Transverse colon (tissue), 4 donors: ENCODE measurements around the gene ATL1. TPM values are rescaled to one million over a fixed set of nuclear protein-coding genes. Genes with fewer than 3 reads are reported as not detected.
"Not testable (repeated sequence)": the region's sequence is repeated elsewhere in the genome, so short reads cannot be mapped to it uniquely, and the experiment has no call there.

ENCODE experiments used
- DNase-seq: peaks from one replicate; pipeline ENCODE4 v3.0.0-alpha.2; 2019
- H3K27ac ChIP-seq, 4 donors: fragments of 200-600 bp; sonication (generic); 2 replicates each; pipeline ENCODE4 v1.5.1; 2016 to 2018; ENCODE audit warnings: inconsistent platforms in 4 of 4
- H3K27me3 ChIP-seq: fragments of 200-600 bp; sonication (generic); 2 replicates; pipeline ENCODE4 v1.5.1; 2017; ENCODE audit warnings: inconsistent platforms
- H3K36me3 ChIP-seq, 4 donors: fragments of 200-600 bp; sonication (generic); 2 replicates each; pipeline ENCODE4 v1.5.1; 2017 to 2019; ENCODE audit warnings: inconsistent platforms in 4 of 4
- H3K4me1 ChIP-seq, 4 donors: fragments of 200-600 bp; sonication (generic); 2 replicates each; pipeline ENCODE4 v1.5.1; 2017 to 2020; ENCODE audit warnings: inconsistent platforms in 4 of 4
- H3K4me3 ChIP-seq, 4 donors: fragments of 200-600 bp; sonication (generic); 1 replicate in 1 of 4; 2 replicates in 3 of 4; pipeline versions ENCODE4 v1.5.1 to v1.6.1; 2017 to 2019; ENCODE audit warnings: inconsistent platforms in 4 of 4
- H3K9me3 ChIP-seq, 2 donors: fragments of 200-600 bp; sonication (generic); 2 replicates each; pipeline ENCODE4 v1.5.1; 2017 to 2019; ENCODE audit warnings: inconsistent platforms in 2 of 2
- CTCF ChIP-seq, 5 experiments: fragments of 200-600 bp in 3 of 5; fragments of 450-650 bp in 2 of 5; sonication (generic) in 3 of 5; IDR thresholded peaks; 1 replicate in 2 of 5; 2 replicates in 3 of 5; pipeline ENCODE4 v1.5.1; 2016 to 2017; ENCODE audit warnings: antibody characterized with exemption in 5 of 5, inconsistent platforms in 3 of 5, mild to moderate bottlenecking in 2 of 5, moderate library complexity in 1 of 5
- EP300 ChIP-seq: sonication (generic); formaldehyde crosslinking; IDR thresholded peaks from one replicate; pipeline ENCODE4 v1.6.1; 2017; ENCODE audit warnings: antibody characterized with exemption, low read depth
- POLR2A ChIP-seq: fragments of 450-650 bp; IDR thresholded peaks from one replicate; pipeline ENCODE4 v1.6.1; 2016; ENCODE audit warnings: antibody characterized with exemption, mild to moderate bottlenecking, moderate library complexity
- POLR2AphosphoS5 ChIP-seq, 3 donors: sonication (generic); formaldehyde crosslinking; IDR thresholded peaks; one replicate each; pipeline ENCODE4 v1.6.1; 2016; ENCODE audit warnings: antibody characterized with exemption in 3 of 3
- whole genome bisulfite sequencing, 2 donors: methylation state at CpG; one replicate each; pipeline ENCODE4 v1.1.5; 2018; ENCODE audit warnings: low coverage in 1 of 2; 5-methylcytosine and 5-hydroxymethylcytosine counted together
- in situ Hi-C, 4 donors: fragments of 200-750 bp; cut with MboI; loops; one replicate each; pipeline versions ENCODE4 v1.15.0 to v1.15.1; 2017; ENCODE audit warnings: low sequenced_read_pairs in 3 of 4, low pct_ligation_motif_present in 1 of 4, low pct_unique_long_range_greater_than_20kb in 1 of 4
- intact Hi-C: fragments of 100-400 bp; cut with DNase I; formaldehyde crosslinking; loops from one replicate; pipeline ENCODE4 v1.15.1; 2023; ENCODE audit warnings: low total_unique reads
- total RNA-seq, 4 donors: library from RNA; depleted of rRNA; stranded (reverse); fragments of >200 nt; gene quantifications; one replicate each; pipeline ENCODE4 v1.1.0, GENCODE V29; 2016

Gene ATL1
- total RNA-seq, 4 donors from 2014 or later: 1.1 to 14.1 (median 11.4) TPM; not detected in 1

GRCh38 chr14:50534997-50535396 is 24.9 kb upstream of the ATL1 start:
- no peak for TF ChIP-seq CTCF (IDR thresholded peaks at IDR 0.05)
- TF ChIP-seq POLR2AphosphoS5 (IDR thresholded peaks at IDR 0.05): no peak
- TF ChIP-seq POLR2A: no peak
- no peak for TF ChIP-seq EP300
- Histone ChIP-seq H3K9me3 (no peaks in the 10 kb centered on the region), H3K27me3 (no peaks in the 10 kb centered on the region), H3K4me3 (no peak overlapping the region), H3K36me3 (no peaks in the 10 kb centered on the region), H3K27ac (no peak overlapping the region), H3K4me1 (peaks cover 7 to 19% (median 13%) of the 10 kb centered on the region in 4 donors)
- DNase-seq: no peak
- WGBS, 2 donors: 76 to 82% methylated on average over 1 of the region's 1 CpG
- in situ Hi-C loops (loop anchor here in 3 of 4 donors (5.0 to 25.0 kb wide), 3 partner anchors 210 to 673 kb away; partner anchors contain the start of gene NEMF (in 2 of the 3)), intact Hi-C loops (loop anchor here (5.0 kb wide), 1 partner anchor 213 kb away; no protein-coding TSS in a partner anchor)

GRCh38 chr14:50538034-50538433 is 21.9 kb upstream of the ATL1 start:
- in situ Hi-C loops: loop anchor here in 2 of 4 donors (10.0 to 25.0 kb wide), 2 partner anchors 213 to 676 kb away; partner anchors contain the start of gene NEMF (in 2 of the 2)
- intact Hi-C loops: not testable (repeated sequence)

GRCh38 chr14:50539051-50539450 is 20.9 kb upstream of the ATL1 start:
- intact Hi-C loops: no loop called here
- in situ Hi-C loops: loop anchor here in 2 of 4 donors (10.0 to 25.0 kb wide), 2 partner anchors 214 to 677 kb away; partner anchors contain the start of gene NEMF (in 2 of the 2)
- Histone ChIP-seq H3K36me3 (no peaks in the 10 kb centered on the region), H3K27ac (no peak overlapping the region), H3K9me3 (no peaks in the 10 kb centered on the region), H3K27me3 (no peaks in the 10 kb centered on the region), H3K4me1 (no peaks in the 10 kb centered on the region), H3K4me3 (no peak overlapping the region)
- TF ChIP-seq POLR2AphosphoS5 (IDR thresholded peaks at IDR 0.05) (no peak), EP300 (no peak), POLR2A (no peak), CTCF (IDR thresholded peaks at IDR 0.05) (no peak)
- no peak for DNase-seq

More at GRCh38 chr14:50538034-50538433, 21.9 kb upstream of the ATL1 start:
- not testable (repeated sequence) for H3K4me3 ChIP-seq, H3K9me3 ChIP-seq, H3K27me3 ChIP-seq, H3K27ac ChIP-seq, H3K4me1 ChIP-seq, DNase-seq, H3K36me3 ChIP-seq
- WGBS, 2 donors: 61 to 83% methylated on average over 1 to 4 of the region's 4 CpGs

GRCh38 chr14:50541159-50541567 is 18.8 kb upstream of the ATL1 start:
- in situ Hi-C loops: loop anchor here in 3 of 4 donors (10.0 to 25.0 kb wide), 2 partner anchors 234 to 679 kb away; partner anchors contain the start of gene NEMF (in 2 of the 3)
- no peak for DNase-seq
- no peak for TF ChIP-seq EP300
- TF ChIP-seq POLR2AphosphoS5 (IDR thresholded peaks at IDR 0.05): no peak
- TF ChIP-seq POLR2A: no peak
- intact Hi-C loops: no loop called here
- H3K4me1 ChIP-seq: no peaks in the 10 kb centered on the region
- 40 to 57% methylated on average over 1 of the region's 1 CpG for WGBS, 2 donors
- H3K4me3 ChIP-seq: no peak overlapping the region
- H3K36me3 ChIP-seq: no peaks in the 10 kb centered on the region
- H3K27ac ChIP-seq: peak overlapping the region in 1 of 4 donors; percentile 16
- no peaks in the 10 kb centered on the region for H3K27me3 ChIP-seq
- no peaks in the 10 kb centered on the region for H3K9me3 ChIP-seq

- WGBS, 2 donors: 5 to 16% methylated on average over 2 of the region's 2 CpGs
- intact Hi-C loops: no loop called here
- in situ Hi-C loops: loop anchor here in 3 of 4 donors (10.0 to 25.0 kb wide), 2 partner anchors 232 to 681 kb away; partner anchors contain the start of gene NEMF (in 2 of the 3)
Observed at GRCh38 chr14:50542941-50543418, 17.0 kb upstream of the ATL1 start.

More at GRCh38 chr14:50542941-50543418, 17.0 kb upstream of the ATL1 start:
- H3K9me3 ChIP-seq: no peaks in the 10 kb centered on the region
- no peak overlapping the region for H3K27ac ChIP-seq
- DNase-seq: peak; percentile 20
- H3K36me3 ChIP-seq: no peaks in the 10 kb centered on the region
- H3K4me1 ChIP-seq: no peaks in the 10 kb centered on the region
- no peaks in the 10 kb centered on the region for H3K27me3 ChIP-seq
- no peak for TF ChIP-seq POLR2A
- TF ChIP-seq POLR2AphosphoS5 (IDR thresholded peaks at IDR 0.05): no peak
- peak; percentile 35 to 58 (median 53) for TF ChIP-seq CTCF (IDR thresholded peaks at IDR 0.05)
- no peak for TF ChIP-seq EP300
- H3K4me3 ChIP-seq: no peak overlapping the region
